Neuronal stem cell (in vitro differentiated cells): ENCODE results near the gene TIMP2.

ENCODE experiments used
- DNase-seq: peaks from one replicate; pipeline ENCODE4 v3.0.0-alpha.2; 2013; ENCODE audit warnings: low spot score
- H2AFZ ChIP-seq: one replicate; pipeline ENCODE4 v1.6.1; 2013; ENCODE audit warnings: mild to moderate bottlenecking, low read length, inconsistent platforms
- H2AK5ac ChIP-seq: 2 replicates; pipeline ENCODE4 v1.6.1; 2013; ENCODE audit warnings: low read depth, mild to moderate bottlenecking, inconsistent platforms, low read length, moderate library complexity, mixed read lengths
- H2BK120ac ChIP-seq: 2 replicates; pipeline ENCODE4 v1.6.1; 2013; ENCODE audit warnings: low read depth, mild to moderate bottlenecking, inconsistent platforms, low read length, moderate library complexity, mixed read lengths
- H2BK12ac ChIP-seq: one replicate; pipeline ENCODE4 v1.6.1; 2013; ENCODE audit warnings: low read length, inconsistent platforms
- H2BK15ac ChIP-seq: 2 replicates; pipeline ENCODE4 v1.6.1; 2013; ENCODE audit warnings: mild to moderate bottlenecking, low read length, inconsistent platforms, mixed read lengths
- H2BK5ac ChIP-seq: one replicate; pipeline ENCODE4 v1.6.1; 2013; ENCODE audit warnings: inconsistent platforms, mild to moderate bottlenecking, low read length, moderate library complexity
- H3K14ac ChIP-seq: one replicate; pipeline ENCODE4 v1.6.1; 2013; ENCODE audit warnings: low read length, inconsistent platforms
- H3K18ac ChIP-seq: 2 replicates; pipeline ENCODE4 v1.6.1; 2013; ENCODE audit warnings: low read length, inconsistent platforms
- H3K23ac ChIP-seq: 2 replicates; pipeline ENCODE4 v1.6.1; 2013; ENCODE audit warnings: low read depth, mild to moderate bottlenecking, mixed read lengths, low read length, inconsistent platforms; ENCODE audit not compliant: poor library complexity
- H3K27ac ChIP-seq: replicated peaks from 3 replicates; pipeline ENCODE4 v1.5.1; 2013; ENCODE audit warnings: low read length, inconsistent platforms
- H3K27me3 ChIP-seq, 3 experiments: 2 replicates each; pipeline ENCODE4 v1.6.1; 2013; ENCODE audit warnings: low read length in 3 of 3, mild to moderate bottlenecking in 2 of 3, inconsistent platforms in 1 of 3, low read depth in 1 of 3, mixed read lengths in 1 of 3, moderate library complexity in 1 of 3; ENCODE audit not compliant: control insufficient read depth in 3 of 3, insufficient read depth in 3 of 3
- H3K36me3 ChIP-seq, 2 donors: replicated peaks in 1 of 2; 2 replicates each; pipeline ENCODE4 v1.6.1; 2013; ENCODE audit warnings: low read length in 2 of 2; ENCODE audit not compliant: control insufficient read depth in 2 of 2, insufficient read depth in 2 of 2
- H3K4ac ChIP-seq: 2 replicates; pipeline ENCODE4 v1.6.1; 2013; ENCODE audit warnings: inconsistent platforms, mild to moderate bottlenecking, low read length, moderate library complexity
- H3K4me1 ChIP-seq, 2 donors: 1 replicate in 1 of 2; 2 replicates in 1 of 2; pipeline ENCODE4 v1.6.1; 2013; ENCODE audit warnings: low read length in 2 of 2, low read depth in 1 of 2; ENCODE audit not compliant: control insufficient read depth in 2 of 2, insufficient read depth in 1 of 2
- H3K4me2 ChIP-seq: one replicate; pipeline ENCODE4 v1.6.1; 2013; ENCODE audit warnings: mild to moderate bottlenecking, low read length, inconsistent platforms; ENCODE audit not compliant: insufficient read depth, poor library complexity, severe bottlenecking
- H3K4me3 ChIP-seq, 2 donors: 2 replicates each; pipeline ENCODE4 v1.5.1; 2013; ENCODE audit warnings: low read length in 2 of 2, mild to moderate bottlenecking in 2 of 2, inconsistent platforms in 1 of 2, moderate library complexity in 1 of 2
- H3K79me1 ChIP-seq: one replicate; pipeline ENCODE4 v1.6.1; 2013; ENCODE audit warnings: low read depth, mild to moderate bottlenecking, inconsistent platforms, low read length, moderate library complexity
- H3K9ac ChIP-seq: one replicate; pipeline ENCODE4 v1.6.1; 2013; ENCODE audit warnings: mild to moderate bottlenecking, low read depth, low read length, inconsistent platforms; ENCODE audit not compliant: poor library complexity
- H3K9me3 ChIP-seq, 2 donors: replicated peaks in 1 of 2; 2 replicates each; pipeline versions ENCODE3 to v1.6.1; 2013; ENCODE audit warnings: low read length in 2 of 2, mild to moderate bottlenecking in 2 of 2, inconsistent platforms in 1 of 2, low read depth in 1 of 2, mixed read lengths in 1 of 2, moderate library complexity in 1 of 2; ENCODE audit not compliant: control insufficient read depth in 2 of 2, insufficient read depth in 1 of 2
- H4K8ac ChIP-seq: one replicate; pipeline ENCODE4 v1.6.1; 2013; ENCODE audit warnings: low read depth, mild to moderate bottlenecking, inconsistent platforms, low read length, moderate library complexity
- H4K91ac ChIP-seq: one replicate; pipeline ENCODE4 v1.6.1; 2013; ENCODE audit warnings: low read length, low read depth, mild to moderate bottlenecking, inconsistent platforms; ENCODE audit not compliant: poor library complexity
- WGBS, 2 donors: extraction: QIAGEN DNeasy Blood & Tissue Kit; methylation state at CpG; one replicate each; pipeline ENCODE4 v1.1.7; 2013; ENCODE audit warnings: missing lambda C conversion rate in 2 of 2, mixed read lengths in 1 of 2; ENCODE audit not compliant: insufficient read length in 2 of 2, insufficient replicate concordance in 1 of 2; ENCODE audit errors: extremely low coverage in 2 of 2; 5-methylcytosine and 5-hydroxymethylcytosine counted together

TIMP2 gene

DNA sequence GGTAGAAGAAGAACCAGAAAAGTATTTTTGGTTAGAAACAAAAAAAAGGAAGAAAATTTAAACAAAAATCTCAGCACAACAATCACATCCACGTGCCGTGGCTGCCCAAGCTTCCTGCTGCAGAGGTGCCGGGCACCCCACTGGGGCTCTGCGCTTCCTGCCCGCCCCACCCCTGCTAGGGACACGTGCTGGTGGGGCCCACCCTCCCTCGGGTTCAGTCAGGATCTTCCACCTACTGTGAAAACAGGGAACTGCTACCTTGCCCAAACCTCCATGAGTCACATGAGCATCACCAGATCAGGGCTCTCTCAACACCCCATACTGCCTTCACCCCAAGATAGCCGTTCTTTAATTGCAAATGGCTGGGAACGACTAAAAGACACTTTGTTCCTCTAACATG, 118.7 kb downstream of the TIMP2 start:
- DNase-seq, result no peak
- H3K4me2 ChIP-seq, result no peak overlapping the region
- peaks cover 46 to 96% of the 10 kb centered on the region in 2 donors for H3K36me3 ChIP-seq
- no peak overlapping the region for H4K91ac ChIP-seq
- H3K14ac ChIP-seq, result no peak overlapping the region
- no peak overlapping the region for H4K8ac ChIP-seq
- no peak overlapping the region for H2BK120ac ChIP-seq
- H3K23ac ChIP-seq, result no peak overlapping the region
- no peak overlapping the region for H2BK5ac ChIP-seq
- no peak overlapping the region for H3K18ac ChIP-seq
- H3K79me1 ChIP-seq, result peaks cover 9% of the 10 kb centered on the region
- no peak overlapping the region for H2BK15ac ChIP-seq
- H2BK12ac ChIP-seq, result no peak overlapping the region
- no peak overlapping the region for H3K4ac ChIP-seq
- peaks cover 0 to 2% (median 0%) of the 10 kb centered on the region in 3 experiments for H3K27me3 ChIP-seq
- WGBS, 2 donors, result no CpG with 5 or more reads among the region's 9 CpGs
- H3K27ac ChIP-seq, result no peak overlapping the region
- H2AFZ ChIP-seq, result no peak overlapping the region
- no peak overlapping the region for H2AK5ac ChIP-seq
- no peaks in the 10 kb centered on the region for H3K9me3 ChIP-seq
- no peak overlapping the region for H3K4me3 ChIP-seq
- H3K4me1 ChIP-seq, result no peaks in the 10 kb centered on the region
- no peak overlapping the region for H3K9ac ChIP-seq

- Histone ChIP-seq H3K4me1 (no peaks in the 10 kb centered on the region), H3K4me3 (no peak overlapping the region), H3K14ac (no peak overlapping the region), H2BK12ac (no peak overlapping the region), H3K9ac (no peak overlapping the region), H2BK5ac (peak overlapping the region; percentile 87), H3K9me3 (no peaks in the 10 kb centered on the region), H3K27ac (no peak overlapping the region), H3K23ac (no peak overlapping the region), H2BK15ac (no peak overlapping the region), H3K79me1 (peaks cover 9% of the 10 kb centered on the region), H3K18ac (no peak overlapping the region), H4K8ac (no peak overlapping the region), H2AFZ (no peak overlapping the region), H2AK5ac (no peak overlapping the region), H3K36me3 (peaks cover 42 to 92% of the 10 kb centered on the region in 2 donors), H3K4ac (no peak overlapping the region), H2BK120ac (no peak overlapping the region), H3K4me2 (no peak overlapping the region), H4K91ac (no peak overlapping the region), H3K27me3 (peaks cover 0 to 2% (median 0%) of the 10 kb centered on the region in 3 experiments)
- WGBS, 2 donors, result no CpG with 5 or more reads among the region's 14 CpGs
- DNase-seq, result no peak
Measured at GRCh38 chr17:78805301-78805700, 119.9 kb downstream of the TIMP2 start.

DNA sequence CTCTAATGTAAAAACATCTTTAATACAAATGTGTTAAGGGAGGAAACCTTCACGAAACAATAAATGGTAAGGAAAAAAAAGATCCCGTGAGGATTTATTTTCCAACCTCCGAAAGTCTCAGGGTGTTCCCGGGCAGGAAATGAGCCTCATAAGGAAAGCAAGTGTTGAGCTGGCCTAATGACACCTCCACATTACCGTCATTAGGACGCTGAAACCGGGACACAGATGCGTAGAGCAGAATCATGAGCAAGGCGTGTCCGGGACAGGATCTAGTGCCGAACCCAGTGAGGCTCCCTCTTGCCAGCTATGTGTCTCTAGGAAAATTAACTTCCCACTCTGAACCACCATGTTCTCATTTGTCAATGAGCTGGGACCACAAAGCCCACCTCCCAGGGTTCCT, 120.4 kb downstream of the TIMP2 start:
- no peak overlapping the region for H4K8ac ChIP-seq
- H3K79me1 ChIP-seq, result peaks cover 11% of the 10 kb centered on the region
- H3K23ac ChIP-seq, result no peak overlapping the region
- no peak overlapping the region for H2BK120ac ChIP-seq
- no peak overlapping the region for H2BK12ac ChIP-seq
- no peaks in the 10 kb centered on the region for H3K9me3 ChIP-seq
- no peak overlapping the region for H3K14ac ChIP-seq
- no peak overlapping the region for H4K91ac ChIP-seq
- H2AK5ac ChIP-seq, result no peak overlapping the region
- H3K4me3 ChIP-seq, result no peak overlapping the region
- WGBS, 2 donors, result no CpG with 5 or more reads among the region's 11 CpGs
- peaks cover 39 to 92% of the 10 kb centered on the region in 2 donors for H3K36me3 ChIP-seq
- H2BK15ac ChIP-seq, result no peak overlapping the region
- no peaks in the 10 kb centered on the region for H3K4me1 ChIP-seq
- H3K27me3 ChIP-seq, result peaks cover 0 to 2% (median 0%) of the 10 kb centered on the region in 3 experiments
- H3K4ac ChIP-seq, result no peak overlapping the region
- no peak overlapping the region for H3K27ac ChIP-seq
- no peak overlapping the region for H2BK5ac ChIP-seq
- H3K18ac ChIP-seq, result no peak overlapping the region
- DNase-seq, result no peak
- H3K4me2 ChIP-seq, result no peak overlapping the region
- no peak overlapping the region for H3K9ac ChIP-seq
- H2AFZ ChIP-seq, result no peak overlapping the region

- Histone ChIP-seq H3K4me2 (no peak overlapping the region), H3K36me3 (peaks cover 42 to 92% of the 10 kb centered on the region in 2 donors)
- WGBS, 2 donors, result no CpG with 5 or more reads among the region's 21 CpGs
Measured at GRCh38 chr17:78803186-78803845, 121.9 kb downstream of the TIMP2 start.

More at GRCh38 chr17:78803186-78803845, 121.9 kb downstream of the TIMP2 start:
- no peak overlapping the region for H2AK5ac ChIP-seq
- H3K79me1 ChIP-seq, result peaks cover 11% of the 10 kb centered on the region
- no peak overlapping the region for H2BK120ac ChIP-seq
- H3K18ac ChIP-seq, result no peak overlapping the region
- no peak overlapping the region for H2BK12ac ChIP-seq
- peak overlapping the region; percentile 52 for H3K23ac ChIP-seq
- H2BK15ac ChIP-seq, result no peak overlapping the region
- no peak overlapping the region for H4K91ac ChIP-seq
- no peak overlapping the region for H4K8ac ChIP-seq
- H3K27ac ChIP-seq, result no peak overlapping the region
- H2BK5ac ChIP-seq, result no peak overlapping the region
- no peak overlapping the region for H2AFZ ChIP-seq
- H3K14ac ChIP-seq, result no peak overlapping the region
- no peaks in the 10 kb centered on the region for H3K4me1 ChIP-seq
- H3K27me3 ChIP-seq, result peaks cover 0 to 2% (median 0%) of the 10 kb centered on the region in 3 experiments
- H3K9ac ChIP-seq, result no peak overlapping the region
- no peaks in the 10 kb centered on the region for H3K9me3 ChIP-seq
- no peak overlapping the region for H3K4ac ChIP-seq
- H3K4me3 ChIP-seq, result no peak overlapping the region
- DNase-seq, result no peak
